Omental fat pad (tissue), 4 donors: ENCODE data around the gene MICB. TPM values are rescaled to one million over a fixed set of nuclear protein-coding genes. Genes with fewer than 3 reads are reported as not detected.

Source experiments
- ATAC-seq: fragments of 150-250 bp; one replicate; pipeline ENCODE4 v1.9.1; 2016; ENCODE audit warnings: mild to moderate bottlenecking, moderate library complexity; ENCODE audit not compliant: low FRiP score
- DNase-seq: peaks from one replicate; pipeline ENCODE4 v3.0.0-alpha.2; 2019; ENCODE audit warnings: low spot score
- CTCF ChIP-seq, 3 donors: fragments of 450-650 bp; IDR thresholded peaks; one replicate each; pipeline ENCODE4 v1.5.1; 2016 to 2017; ENCODE audit warnings: antibody characterized with exemption in 3 of 3, mild to moderate bottlenecking in 3 of 3, moderate library complexity in 2 of 3
- total RNA-seq, 4 donors: library from RNA; depleted of rRNA; stranded (reverse); fragments of >200 nt; gene quantifications; one replicate each; pipeline ENCODE4 v1.1.0, GENCODE V29; 2016

Gene MICB
- total RNA-seq, 4 donors from 2014 or later = 3.3 to 5.8 (median 5.8) TPM

- ATAC-seq (no peak), DNase-seq (no peak)
- no peak for TF ChIP-seq CTCF (IDR thresholded peaks at IDR 0.05)
These were observed 12.1 kb downstream of the MICB start for GRCh38 chr6:31510007-31510406.

DNA sequence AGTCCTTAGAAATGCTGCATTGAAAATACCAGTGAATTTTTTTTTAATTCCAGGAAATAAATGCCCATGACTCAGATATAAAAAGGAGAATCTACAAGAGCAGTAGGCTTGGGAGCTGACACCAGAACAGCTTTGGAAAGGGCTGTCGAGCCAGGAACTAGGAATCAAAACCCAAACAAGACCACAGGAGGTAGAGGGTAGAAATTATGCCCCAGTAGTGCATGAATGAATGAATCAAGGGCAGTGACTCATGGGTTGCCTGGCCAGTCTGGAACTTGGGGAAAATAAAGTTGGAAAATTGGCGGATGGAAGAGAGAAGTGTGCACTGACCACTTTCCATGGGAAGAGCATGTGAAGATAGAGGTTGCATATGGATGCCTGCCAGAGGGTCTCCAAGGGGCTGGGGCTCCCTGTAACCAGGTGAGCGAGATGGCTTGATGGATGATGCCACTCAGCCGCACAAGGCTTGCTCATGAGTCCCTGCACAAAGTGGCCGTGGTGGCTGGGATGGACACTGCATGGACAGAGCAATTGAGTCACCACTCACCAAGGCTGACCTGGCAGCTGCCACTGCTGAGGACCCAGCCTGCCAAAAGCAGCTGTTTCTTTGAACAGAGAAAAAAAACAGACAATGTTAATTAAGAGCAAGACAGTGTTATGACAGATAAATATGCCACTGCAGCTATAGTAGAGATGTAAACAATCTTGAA lies 15.7 kb downstream of the MICB start:
- no peak for TF ChIP-seq CTCF (IDR thresholded peaks at IDR 0.05)
- no peak for ATAC-seq
- no peak for DNase-seq

DNA sequence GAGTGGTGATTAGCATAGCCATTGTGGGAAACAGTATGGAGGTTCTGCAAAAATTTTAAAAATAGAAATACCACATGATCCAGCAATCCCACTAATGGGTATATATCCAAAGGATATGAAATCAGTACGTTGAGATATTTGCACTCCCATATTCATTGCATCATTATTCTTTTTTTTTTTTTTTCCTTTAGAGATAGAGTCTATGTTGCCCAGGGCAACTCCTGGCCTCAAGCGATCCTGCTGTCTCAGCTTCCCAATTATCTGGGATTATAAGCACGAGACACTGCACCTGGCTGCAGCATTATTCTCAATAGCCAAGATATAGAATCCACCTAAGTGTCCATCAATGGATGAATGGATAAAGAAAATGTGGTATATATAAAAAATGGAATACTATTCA lies 23.9 kb downstream of the MICB start:
- ATAC-seq (no peak), DNase-seq (no peak)
- no peak for TF ChIP-seq CTCF (IDR thresholded peaks at IDR 0.05)

DNA sequence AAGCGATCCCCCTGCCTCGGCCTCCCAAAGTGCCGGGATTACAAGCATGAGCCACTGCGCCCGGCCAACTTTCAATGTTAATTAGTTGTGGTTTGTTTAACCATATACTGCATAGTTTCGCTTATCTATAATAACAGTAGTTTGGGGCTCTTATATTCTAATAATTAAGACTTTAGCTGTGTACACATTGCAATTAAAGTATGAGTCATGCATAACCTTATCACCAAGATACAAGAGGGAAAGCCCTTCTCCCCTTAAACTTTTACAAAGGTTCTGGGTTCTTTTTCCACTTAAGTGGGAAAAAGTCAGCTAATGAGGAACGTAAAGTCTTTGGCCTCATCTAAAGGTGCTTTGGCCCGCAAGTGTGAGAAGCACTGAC lies 27.6 kb downstream of the MICB start:
- TF ChIP-seq CTCF (IDR thresholded peaks at IDR 0.05) = no peak
- no peak for DNase-seq
- ATAC-seq = no peak

- DNase-seq (no peak), ATAC-seq (no peak)
- no peak for TF ChIP-seq CTCF (IDR thresholded peaks at IDR 0.05)
These were observed 28.1 kb downstream of the MICB start for GRCh38 chr6:31525932-31526591.

GRCh38 chr6:31528307-31528777 lies 30.4 kb downstream of the MICB start:
- DNase-seq (no peak), ATAC-seq (no peak)
- no peak for TF ChIP-seq CTCF (IDR thresholded peaks at IDR 0.05)

DNA sequence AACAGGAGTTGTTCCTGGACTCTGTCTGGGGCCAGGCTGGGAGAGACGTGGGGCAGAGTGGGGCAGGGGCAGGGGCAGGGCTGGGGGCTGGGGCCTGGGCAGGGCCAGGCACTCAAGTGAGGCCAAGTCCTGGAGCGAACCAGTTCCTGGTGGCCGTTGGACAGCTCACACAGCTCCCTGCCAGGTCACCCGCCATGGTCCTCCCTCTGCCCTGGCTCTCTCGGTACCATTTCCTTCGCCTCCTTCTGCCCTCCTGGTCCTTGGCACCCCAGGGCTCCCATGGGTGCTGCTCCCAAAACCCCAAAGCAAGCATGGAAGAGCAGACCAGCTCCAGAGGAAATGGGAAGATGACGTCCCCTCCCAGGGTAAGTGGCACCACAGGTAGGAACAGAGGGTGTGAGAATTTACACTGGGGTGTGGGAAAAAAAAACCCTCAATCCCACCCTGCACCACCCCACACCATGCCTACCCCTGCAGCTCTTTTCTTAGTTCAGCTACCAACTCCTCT lies 30.9 kb downstream of the MICB start, which contains the start of gene MCCD1:
Gene MCCD1, plus strand, starts transcription at position 142 of the 508 bp plus-strand sequence. Its CDS starts 53 bp downstream, at position 195.
- no peak for DNase-seq
- TF ChIP-seq CTCF (IDR thresholded peaks at IDR 0.05) = no peak
- no peak for ATAC-seq
